ENCODE measurements around the gene REPIN1. TPM values are rescaled to one million over a fixed set of nuclear protein-coding genes. Genes with fewer than 3 reads are reported as not detected.

The REPIN1 gene
- total and polyA plus RNA-seq, 9 of the 15 experiments (the other 6 are each of a cell fraction or from before 2014, with no cell fraction given): 8.1 to 283 (median 94.3) TPM

DNA sequence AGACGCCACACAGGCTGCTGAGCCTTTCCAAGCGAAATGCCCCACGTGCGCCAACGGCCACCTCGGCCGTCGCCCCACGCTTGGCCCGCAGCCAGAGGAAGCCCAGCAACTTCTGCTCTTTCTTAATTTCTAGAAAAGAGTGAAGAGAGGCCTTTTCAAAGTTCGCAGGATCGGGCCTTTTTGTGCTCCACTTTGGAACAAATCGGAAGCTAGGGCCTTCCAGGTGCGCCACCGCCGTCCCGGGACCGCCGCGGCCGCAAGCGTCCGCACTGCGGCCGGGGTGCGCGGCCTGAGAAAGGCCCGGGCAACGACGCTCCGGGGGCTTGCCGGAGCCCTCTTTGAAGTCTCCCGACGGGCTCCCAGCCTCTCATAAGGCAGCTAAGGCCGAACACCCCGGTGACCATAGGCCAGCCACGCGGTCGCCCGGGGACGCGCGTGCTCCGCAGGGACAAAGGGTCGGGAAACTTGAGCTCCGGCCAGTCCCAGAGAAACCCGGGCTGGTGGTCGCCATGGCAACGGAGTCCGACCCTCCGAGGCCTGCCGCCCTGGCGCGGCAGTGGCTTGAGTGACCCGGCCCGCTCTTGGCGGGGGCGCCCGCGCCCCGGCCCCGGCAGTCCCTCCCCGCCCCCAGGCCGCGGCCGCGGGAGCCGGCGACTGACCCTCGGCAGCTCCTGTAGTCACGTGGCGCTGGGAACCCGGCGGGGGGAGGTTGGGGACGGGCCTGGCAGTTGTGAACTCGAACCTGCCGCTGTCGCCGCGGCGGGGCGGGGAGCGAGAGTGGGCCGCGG is at the start of gene REPIN1 (continued):
- no peak for TF ChIP-seq NR0B1 (IDR thresholded peaks at IDR 0.05; ENCODE audit: partially characterized antibody)
- TF ChIP-seq RFX1 (IDR thresholded peaks at IDR 0.05): peak; percentile 94
- TF ChIP-seq ZNF347 (CRISPR knock-in tag; IDR thresholded peaks at IDR 0.05; ENCODE audit: low read depth): no peak; the same call in 1 of the 2 replicates
- TF ChIP-seq, protein P1, sequence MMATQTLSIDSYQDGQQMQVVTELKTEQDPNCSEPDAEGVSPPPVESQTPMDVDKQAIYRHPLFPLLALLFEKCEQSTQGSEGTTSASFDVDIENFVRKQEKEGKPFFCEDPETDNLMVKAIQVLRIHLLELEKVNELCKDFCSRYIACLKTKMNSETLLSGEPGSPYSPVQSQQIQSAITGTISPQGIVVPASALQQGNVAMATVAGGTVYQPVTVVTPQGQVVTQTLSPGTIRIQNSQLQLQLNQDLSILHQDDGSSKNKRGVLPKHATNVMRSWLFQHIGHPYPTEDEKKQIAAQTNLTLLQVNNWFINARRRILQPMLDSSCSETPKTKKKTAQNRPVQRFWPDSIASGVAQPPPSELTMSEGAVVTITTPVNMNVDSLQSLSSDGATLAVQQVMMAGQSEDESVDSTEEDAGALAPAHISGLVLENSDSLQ (IDR thresholded peaks at IDR 0.05): no peak
- TF ChIP-seq BRCA1 (IDR thresholded peaks at IDR 0.05): no peak
- TF ChIP-seq BRCA1 (CRISPR knock-in tag; IDR thresholded peaks at IDR 0.05): no peak
- TF ChIP-seq ZNF263 (CRISPR knock-in tag; IDR thresholded peaks at IDR 0.05; ENCODE audit: borderline replicate concordance): 0 out of 2 replicates have a peak, but pooled peaks have one; percentile 65
- TF ChIP-seq, protein P2, sequence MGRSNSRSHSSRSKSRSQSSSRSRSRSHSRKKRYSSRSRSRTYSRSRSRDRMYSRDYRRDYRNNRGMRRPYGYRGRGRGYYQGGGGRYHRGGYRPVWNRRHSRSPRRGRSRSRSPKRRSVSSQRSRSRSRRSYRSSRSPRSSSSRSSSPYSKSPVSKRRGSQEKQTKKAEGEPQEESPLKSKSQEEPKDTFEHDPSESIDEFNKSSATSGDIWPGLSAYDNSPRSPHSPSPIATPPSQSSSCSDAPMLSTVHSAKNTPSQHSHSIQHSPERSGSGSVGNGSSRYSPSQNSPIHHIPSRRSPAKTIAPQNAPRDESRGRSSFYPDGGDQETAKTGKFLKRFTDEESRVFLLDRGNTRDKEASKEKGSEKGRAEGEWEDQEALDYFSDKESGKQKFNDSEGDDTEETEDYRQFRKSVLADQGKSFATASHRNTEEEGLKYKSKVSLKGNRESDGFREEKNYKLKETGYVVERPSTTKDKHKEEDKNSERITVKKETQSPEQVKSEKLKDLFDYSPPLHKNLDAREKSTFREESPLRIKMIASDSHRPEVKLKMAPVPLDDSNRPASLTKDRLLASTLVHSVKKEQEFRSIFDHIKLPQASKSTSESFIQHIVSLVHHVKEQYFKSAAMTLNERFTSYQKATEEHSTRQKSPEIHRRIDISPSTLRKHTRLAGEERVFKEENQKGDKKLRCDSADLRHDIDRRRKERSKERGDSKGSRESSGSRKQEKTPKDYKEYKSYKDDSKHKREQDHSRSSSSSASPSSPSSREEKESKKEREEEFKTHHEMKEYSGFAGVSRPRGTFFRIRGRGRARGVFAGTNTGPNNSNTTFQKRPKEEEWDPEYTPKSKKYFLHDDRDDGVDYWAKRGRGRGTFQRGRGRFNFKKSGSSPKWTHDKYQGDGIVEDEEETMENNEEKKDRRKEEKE (IDR thresholded peaks at IDR 0.05; ENCODE audit: borderline replicate concordance in 1 of 2, control insufficient read depth in 1 of 2, low read depth in 2 of 2, low read length in 1 of 2): peak in 1 of 2 experiments; percentile 21; a peak in 1 of 4 replicates
- TF ChIP-seq BRF1 (IDR thresholded peaks at IDR 0.05; ENCODE audit: borderline replicate concordance, extremely low read depth, insufficient read length): no peak

Data from K562 (cell line).